Regular cardiac myocyte (primary cell): ENCODE results near the gene NOL4L. TPM values are rescaled to one million over a fixed set of nuclear protein-coding genes. Genes with fewer than 3 reads are reported as not detected.

ENCODE experiments used
- total RNA-seq: library from RNA; depleted of rRNA; stranded (reverse); fragments of >200 nt; gene quantifications from 2 replicates; pipeline ENCODE4 v1.2.3, GENCODE V29; 2014

The NOL4L gene, protein sequence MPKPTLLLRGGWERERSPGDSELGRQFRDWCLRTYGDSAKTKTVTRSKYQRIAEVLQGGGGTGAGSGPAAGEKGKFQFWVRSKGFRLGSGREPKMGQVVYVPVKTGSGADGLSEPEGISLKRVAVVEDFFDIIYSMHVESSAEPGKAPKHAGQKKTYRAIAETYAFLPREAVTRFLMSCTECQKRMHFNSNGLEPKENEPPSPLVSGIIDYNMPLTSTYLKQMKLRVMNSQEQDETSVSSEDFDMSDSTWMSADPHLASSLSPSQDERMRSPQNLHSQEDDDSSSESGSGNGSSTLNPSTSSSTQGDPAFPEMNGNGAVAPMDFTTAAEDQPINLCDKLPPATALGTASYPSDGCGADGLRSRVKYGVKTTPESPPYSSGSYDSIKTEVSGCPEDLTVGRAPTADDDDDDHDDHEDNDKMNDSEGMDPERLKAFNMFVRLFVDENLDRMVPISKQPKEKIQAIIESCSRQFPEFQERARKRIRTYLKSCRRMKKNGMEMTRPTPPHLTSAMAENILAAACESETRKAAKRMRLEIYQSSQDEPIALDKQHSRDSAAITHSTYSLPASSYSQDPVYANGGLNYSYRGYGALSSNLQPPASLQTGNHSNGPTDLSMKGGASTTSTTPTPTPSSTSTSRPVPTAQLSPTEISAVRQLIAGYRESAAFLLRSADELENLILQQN
- 2.3 and 5.1 TPM in 2 replicates for total RNA-seq

DNA sequence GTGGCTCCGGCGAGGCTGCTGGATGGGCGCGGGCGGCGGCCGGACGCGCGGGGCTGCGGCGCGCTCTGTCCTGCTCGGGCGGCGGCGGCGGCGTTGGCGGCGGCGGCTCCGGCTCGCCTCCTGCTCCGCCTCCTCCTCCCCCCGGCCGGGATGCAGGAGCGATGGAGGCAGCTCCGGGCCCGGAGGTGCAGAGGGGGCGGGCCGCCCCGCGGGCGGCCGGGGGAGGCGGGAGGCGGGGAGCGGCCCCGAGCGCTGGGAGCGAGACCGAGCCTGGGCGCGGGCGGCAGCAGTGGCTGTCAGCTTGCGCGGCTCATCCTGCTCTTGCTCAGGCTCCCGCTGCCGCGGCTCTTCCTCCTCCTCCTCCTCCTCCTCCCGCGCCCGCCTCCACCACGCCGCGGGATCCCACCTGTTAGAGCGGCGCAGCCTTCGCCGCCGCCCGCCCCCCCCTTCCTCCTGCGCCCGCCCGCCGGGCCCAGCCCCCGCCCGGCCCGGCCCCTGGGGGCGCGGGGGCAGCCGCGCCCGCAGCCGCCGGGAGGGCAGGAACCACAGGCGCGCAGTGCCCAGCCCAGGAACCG is at the start of gene NOL4L:
NOL4L (minus strand) TSS at position 323 of the 575 bp plus-strand sequence. CDS start 443 bp downstream, outside the sequence.

Other genes starting within 250 kb of the NOL4L start
- gene ASXL1, start 227.0 kb downstream of the NOL4L start, total RNA-seq, result 29.5 and 35.5 TPM in 2 replicates
- 0.56 TPM in 1 of 2 replicates, not detected in the other for gene C20orf203, start 88.6 kb upstream of the NOL4L start, total RNA-seq
- gene COMMD7, start 158.1 kb upstream of the NOL4L start, total RNA-seq, result 26.5 and 36.8 TPM in 2 replicates
- gene DNMT3B, start 177.1 kb upstream of the NOL4L start, total RNA-seq, result 2.0 and 2.1 TPM in 2 replicates
- gene MAPRE1, start 234.6 kb upstream of the NOL4L start, total RNA-seq, result 86.0 and 160 TPM in 2 replicates